Heart left ventricle (tissue), 13 donors: Measurements from ENCODE around the gene IGLL1.
"Not testable (repeated sequence)": the region's sequence is repeated elsewhere in the genome, so short reads cannot be mapped to it uniquely, and the experiment has no call there.

Source experiments
- CTCF ChIP-seq, 12 donors: fragments of 200-600 bp; sonication (generic) in 4 of 12; IDR thresholded peaks; one replicate each; pipeline versions ENCODE4 v1.5.0 to v1.8.0; 2018 to 2022; ENCODE audit warnings: antibody characterized with exemption in 12 of 12, mild to moderate bottlenecking in 5 of 12
- POLR2A ChIP-seq, 2 donors: fragments of 450-650 bp; IDR thresholded peaks; one replicate each; pipeline ENCODE4 v1.6.1; 2017; ENCODE audit warnings: antibody characterized with exemption in 2 of 2, mild to moderate bottlenecking in 2 of 2, moderate library complexity in 2 of 2
- donor health status: ischemic (EF 13 %, LVEDD 7.1; RV severe dilation, severe dysfunction).
- donor health status: DM: no; HTN: yes; CAD: no.
- donor health status: DM: no; HTN: no; CAD: no.
- donor health status: ischemic (EF 25% LVEDD 6.9; RV normal size, moderate dysfunction).
- donor health status: ischemic (EF 25% LVEDD 5.7; RV mildly dilated, moderate dysfunction).
- donor health status: ischemic (EF 35%, LVEDD 5.7; RV mildly dilated, moderate dysfunction).
- donor health status: nonischemic (EF 11% LVEDD 7.7; RV severe dilation, severe dysfunction).
- donor health status: DM: yes; HTN: yes; CAD: no.
- donor health status: PGD.
- donor health status: ischemic (EF 29% LVEDD 5.4; RV normal size, mild dysfunction).
- donor health status: nonischemic (EF 23%, LVEDD 6.1; RV moderate dilation, normal function).

- TF ChIP-seq CTCF (IDR thresholded peaks at IDR 0.05): peak; percentile 26 to 55 (median 37)
- TF ChIP-seq POLR2A (IDR thresholded peaks at IDR 0.05): not testable (repeated sequence)
Observed at GRCh38 chr22:23627401-23628055, 47.4 kb upstream of the IGLL1 start.
